KOPT-K1 (cell line): Measurements from ENCODE around the gene MICAL3.

Experiments used
- H3K27ac ChIP-seq: fragments of 200-600 bp; sonication (generic); 2 replicates; pipeline ENCODE4 v1.5.1; 2016; ENCODE audit warnings: antibody characterized with exemption, mild to moderate bottlenecking, low read depth, low read length; ENCODE audit not compliant: poor library complexity, severe bottlenecking
- H3K36me3 ChIP-seq: fragments of 200-600 bp; sonication (generic); 2 replicates; pipeline ENCODE4 v1.5.1; 2017; ENCODE audit warnings: antibody characterized with exemption, mild to moderate bottlenecking, low read length, moderate library complexity; ENCODE audit not compliant: insufficient read depth
- H3K9me3 ChIP-seq: fragments of 200-600 bp; sonication (generic); 2 replicates; pipeline ENCODE4 v1.5.1; 2017; ENCODE audit warnings: antibody characterized with exemption, low read length, mild to moderate bottlenecking; ENCODE audit not compliant: insufficient read depth, poor library complexity, severe bottlenecking

MICAL3 gene

GRCh38 chr22:17892376-17892775, 132.0 kb downstream of the MICAL3 start:
- no peaks in the 10 kb centered on the region for H3K9me3 ChIP-seq
- H3K36me3 ChIP-seq = 0 out of 2 replicates have a peak, but pooled peaks cover 4% of the 10 kb centered on the region

GRCh38 chr22:17891481-17892167, 132.7 kb downstream of the MICAL3 start:
- Histone ChIP-seq H3K36me3 (0 out of 2 replicates have a peak, but pooled peaks cover 4% of the 10 kb centered on the region), H3K9me3 (no peaks in the 10 kb centered on the region), H3K27ac (no peak overlapping the region)

More at GRCh38 chr22:17892376-17892775, 132.0 kb downstream of the MICAL3 start:
- H3K27ac ChIP-seq = no peak overlapping the region

GRCh38 chr22:17890892-17891291, 133.5 kb downstream of the MICAL3 start:
- H3K36me3 ChIP-seq = 0 out of 2 replicates have a peak, but pooled peaks cover 4% of the 10 kb centered on the region
- H3K27ac ChIP-seq = no peak overlapping the region
- H3K9me3 ChIP-seq = no peaks in the 10 kb centered on the region

GRCh38 chr22:17890245-17890671, 134.1 kb downstream of the MICAL3 start:
- Histone ChIP-seq H3K36me3 (0 out of 2 replicates have a peak, but pooled peaks cover 4% of the 10 kb centered on the region), H3K27ac (no peak overlapping the region), H3K9me3 (no peaks in the 10 kb centered on the region)

- Histone ChIP-seq H3K36me3 (0 out of 2 replicates have a peak, but pooled peaks cover 4% of the 10 kb centered on the region), H3K9me3 (no peaks in the 10 kb centered on the region), H3K27ac (no peak overlapping the region)
Observed at GRCh38 chr22:17888855-17889254, 135.5 kb downstream of the MICAL3 start.

- H3K27ac ChIP-seq = no peak overlapping the region
- no peaks in the 10 kb centered on the region for H3K9me3 ChIP-seq
- H3K36me3 ChIP-seq = 0 out of 2 replicates have a peak, but pooled peaks cover 4% of the 10 kb centered on the region
Observed at GRCh38 chr22:17888439-17888838, 135.9 kb downstream of the MICAL3 start.

GRCh38 chr22:17884893-17885292, 139.5 kb downstream of the MICAL3 start:
- Histone ChIP-seq H3K9me3 (no peaks in the 10 kb centered on the region), H3K36me3 (no peaks in the 10 kb centered on the region), H3K27ac (no peak overlapping the region)

- Histone ChIP-seq H3K27ac (no peak overlapping the region), H3K36me3 (no peaks in the 10 kb centered on the region), H3K9me3 (no peaks in the 10 kb centered on the region)
Observed at GRCh38 chr22:17884084-17884483, 140.3 kb downstream of the MICAL3 start.

GRCh38 chr22:17883356-17883755, 141.0 kb downstream of the MICAL3 start:
- H3K9me3 ChIP-seq = no peaks in the 10 kb centered on the region
- H3K27ac ChIP-seq = no peak overlapping the region
- H3K36me3 ChIP-seq = no peaks in the 10 kb centered on the region

- no peak overlapping the region for H3K27ac ChIP-seq
- H3K36me3 ChIP-seq = no peaks in the 10 kb centered on the region
- H3K9me3 ChIP-seq = no peaks in the 10 kb centered on the region
Observed at GRCh38 chr22:17882727-17883126, 141.6 kb downstream of the MICAL3 start.

GRCh38 chr22:17882162-17882561, 142.2 kb downstream of the MICAL3 start:
- no peaks in the 10 kb centered on the region for H3K36me3 ChIP-seq
- no peak overlapping the region for H3K27ac ChIP-seq
- no peaks in the 10 kb centered on the region for H3K9me3 ChIP-seq

GRCh38 chr22:17881366-17881765, 143.0 kb downstream of the MICAL3 start:
- Histone ChIP-seq H3K27ac (no peak overlapping the region), H3K36me3 (no peaks in the 10 kb centered on the region), H3K9me3 (no peaks in the 10 kb centered on the region)

GRCh38 chr22:17880468-17880867, 143.9 kb downstream of the MICAL3 start:
- no peak overlapping the region for H3K27ac ChIP-seq
- H3K9me3 ChIP-seq = no peaks in the 10 kb centered on the region
- no peaks in the 10 kb centered on the region for H3K36me3 ChIP-seq

GRCh38 chr22:17880020-17880419, 144.3 kb downstream of the MICAL3 start:
- Histone ChIP-seq H3K36me3 (no peaks in the 10 kb centered on the region), H3K27ac (no peak overlapping the region), H3K9me3 (no peaks in the 10 kb centered on the region)

- Histone ChIP-seq H3K36me3 (no peaks in the 10 kb centered on the region), H3K27ac (no peak overlapping the region), H3K9me3 (no peaks in the 10 kb centered on the region)
Observed at GRCh38 chr22:17878941-17879340, 145.4 kb downstream of the MICAL3 start.

- Histone ChIP-seq H3K9me3 (no peaks in the 10 kb centered on the region), H3K36me3 (no peaks in the 10 kb centered on the region), H3K27ac (no peak overlapping the region)
Observed at GRCh38 chr22:17878186-17878694, 146.1 kb downstream of the MICAL3 start.
